ENCODE data around the gene CTNND1. TPM values are rescaled to one million over a fixed set of nuclear protein-coding genes. Genes with fewer than 3 reads are reported as not detected.
A peak's percentile ranks its signal among the peaks of the same experiment; 100 is the strongest.

Gene CTNND1
- total RNA-seq, 1 donor = 199 TPM

DNA sequence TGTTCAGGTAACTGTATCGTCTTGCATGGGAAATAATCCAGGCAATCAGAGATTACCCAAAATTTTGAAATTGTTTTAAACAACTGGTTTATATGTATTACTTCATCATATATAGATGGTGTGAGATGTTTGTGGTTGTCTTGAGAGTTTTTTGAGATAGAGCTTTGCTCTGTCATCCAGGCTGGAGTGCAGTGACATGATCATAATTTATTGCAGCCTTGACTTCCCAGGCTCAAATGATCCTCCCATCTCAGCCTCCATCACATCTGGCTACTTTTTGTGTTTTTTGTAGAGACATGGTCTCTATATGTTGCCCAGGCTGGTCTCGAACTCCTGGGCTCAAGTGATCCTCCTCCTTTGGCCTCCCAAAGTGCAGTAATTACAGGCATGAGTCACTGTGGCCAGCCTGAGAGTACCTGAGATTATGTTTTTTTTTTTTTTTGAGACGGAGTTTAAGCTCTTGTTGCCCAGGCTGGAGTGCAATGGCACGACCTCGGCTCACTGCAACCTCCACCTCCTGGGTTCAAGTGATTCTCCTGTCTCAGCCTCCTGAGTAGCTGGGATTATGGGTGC, 11.5 kb downstream of the CTNND1 start:
- TF ChIP-seq, protein P1, sequence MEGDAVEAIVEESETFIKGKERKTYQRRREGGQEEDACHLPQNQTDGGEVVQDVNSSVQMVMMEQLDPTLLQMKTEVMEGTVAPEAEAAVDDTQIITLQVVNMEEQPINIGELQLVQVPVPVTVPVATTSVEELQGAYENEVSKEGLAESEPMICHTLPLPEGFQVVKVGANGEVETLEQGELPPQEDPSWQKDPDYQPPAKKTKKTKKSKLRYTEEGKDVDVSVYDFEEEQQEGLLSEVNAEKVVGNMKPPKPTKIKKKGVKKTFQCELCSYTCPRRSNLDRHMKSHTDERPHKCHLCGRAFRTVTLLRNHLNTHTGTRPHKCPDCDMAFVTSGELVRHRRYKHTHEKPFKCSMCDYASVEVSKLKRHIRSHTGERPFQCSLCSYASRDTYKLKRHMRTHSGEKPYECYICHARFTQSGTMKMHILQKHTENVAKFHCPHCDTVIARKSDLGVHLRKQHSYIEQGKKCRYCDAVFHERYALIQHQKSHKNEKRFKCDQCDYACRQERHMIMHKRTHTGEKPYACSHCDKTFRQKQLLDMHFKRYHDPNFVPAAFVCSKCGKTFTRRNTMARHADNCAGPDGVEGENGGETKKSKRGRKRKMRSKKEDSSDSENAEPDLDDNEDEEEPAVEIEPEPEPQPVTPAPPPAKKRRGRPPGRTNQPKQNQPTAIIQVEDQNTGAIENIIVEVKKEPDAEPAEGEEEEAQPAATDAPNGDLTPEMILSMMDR (IDR thresholded peaks at IDR 0.05; ENCODE audit: insufficient read depth, low read depth, low read length) = no peak
- DNase-seq (ENCODE audit: low read depth) = no peak
- no peak overlapping the region for H3K4me3 ChIP-seq (ENCODE audit: low read depth, low read length)

DNA sequence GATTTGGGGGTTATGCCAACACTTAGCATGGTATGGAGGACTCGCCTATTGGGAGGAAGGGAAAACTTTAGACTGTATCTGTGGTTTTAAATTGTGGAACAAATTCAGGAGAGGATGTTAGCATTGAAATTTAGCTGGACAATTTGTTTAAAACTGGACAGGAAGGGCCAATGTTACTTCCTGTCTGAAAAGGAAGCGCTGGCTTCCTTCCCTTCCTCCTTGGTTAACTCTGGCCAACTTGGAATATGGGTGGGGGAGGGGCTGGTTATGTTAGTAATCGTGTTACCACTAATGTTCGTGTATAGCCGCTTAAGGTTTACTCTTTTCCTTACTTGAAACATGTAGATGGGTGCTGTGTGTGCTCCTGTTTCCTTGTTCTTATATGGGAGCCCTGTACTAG, 13.9 kb downstream of the CTNND1 start:
- TF ChIP-seq, protein P1 (IDR thresholded peaks at IDR 0.05; ENCODE audit: insufficient read depth, low read depth, low read length) = no peak
- H3K4me3 ChIP-seq (ENCODE audit: low read depth, low read length) = no peak overlapping the region
- no peak for DNase-seq (ENCODE audit: low read depth)

DNA sequence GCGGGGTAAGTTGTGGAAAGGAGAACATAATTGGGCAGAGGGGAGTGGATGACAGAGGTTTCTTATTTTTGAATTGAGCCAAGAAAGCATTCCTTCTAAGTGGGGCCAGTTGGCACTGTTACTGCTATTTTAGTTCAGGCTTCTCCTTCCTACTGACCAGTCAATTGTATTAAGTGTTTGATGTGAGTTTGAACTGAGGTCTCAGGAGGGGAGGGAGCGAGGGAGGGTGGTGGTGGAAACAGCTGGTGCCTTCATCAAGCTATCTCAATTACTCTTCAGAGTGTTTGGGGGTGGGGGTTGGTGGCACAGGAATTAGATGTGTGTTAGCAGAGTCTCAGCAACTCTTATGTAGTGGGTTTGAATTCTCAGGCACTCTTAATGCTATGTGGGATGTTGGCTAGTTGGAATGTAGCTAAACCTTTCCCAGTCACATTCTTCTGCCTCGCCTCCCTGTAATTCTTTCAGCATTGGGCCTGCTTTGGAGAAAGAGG, 14.5 kb downstream of the CTNND1 start:
- TF ChIP-seq, protein P1 (IDR thresholded peaks at IDR 0.05; ENCODE audit: insufficient read depth, low read depth, low read length) = no peak
- DNase-seq (ENCODE audit: low read depth) = peak; percentile 40
- no peak overlapping the region for H3K4me3 ChIP-seq (ENCODE audit: low read depth, low read length)

DNA sequence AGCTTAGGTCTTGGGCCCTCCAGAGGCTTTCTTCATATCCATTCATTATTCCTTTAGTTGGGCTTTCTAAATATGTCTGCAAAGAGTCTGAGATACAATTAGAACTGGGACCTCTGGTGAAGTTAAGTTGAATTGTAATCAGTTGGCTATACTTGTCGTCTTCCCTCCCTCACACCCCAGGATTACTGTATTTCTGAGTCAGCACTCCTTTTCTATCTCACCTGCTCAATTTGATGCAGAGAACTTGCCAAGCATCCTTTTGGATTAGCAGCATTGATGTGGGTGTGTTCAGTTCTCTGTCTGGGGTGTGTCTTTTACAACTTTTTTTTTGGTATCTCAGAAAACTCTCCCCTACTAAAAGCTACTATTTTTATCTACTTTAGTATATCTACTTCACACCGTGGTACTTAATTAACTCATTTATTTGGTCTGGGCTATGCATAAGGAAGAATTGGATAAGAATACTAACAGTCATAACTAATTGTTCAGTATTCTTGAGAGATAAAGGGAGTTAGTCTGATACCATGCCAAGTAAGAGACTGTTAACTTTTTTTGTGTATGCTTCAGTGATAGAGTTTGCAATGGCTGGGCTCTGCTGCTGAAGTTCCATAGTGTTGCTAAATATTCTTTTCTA, 15.1 kb downstream of the CTNND1 start:
- no peak for DNase-seq (ENCODE audit: low read depth)
- TF ChIP-seq, protein P1 (IDR thresholded peaks at IDR 0.05; ENCODE audit: insufficient read depth, low read depth, low read length) = no peak
- H3K4me3 ChIP-seq (ENCODE audit: low read depth, low read length) = no peak overlapping the region

DNA sequence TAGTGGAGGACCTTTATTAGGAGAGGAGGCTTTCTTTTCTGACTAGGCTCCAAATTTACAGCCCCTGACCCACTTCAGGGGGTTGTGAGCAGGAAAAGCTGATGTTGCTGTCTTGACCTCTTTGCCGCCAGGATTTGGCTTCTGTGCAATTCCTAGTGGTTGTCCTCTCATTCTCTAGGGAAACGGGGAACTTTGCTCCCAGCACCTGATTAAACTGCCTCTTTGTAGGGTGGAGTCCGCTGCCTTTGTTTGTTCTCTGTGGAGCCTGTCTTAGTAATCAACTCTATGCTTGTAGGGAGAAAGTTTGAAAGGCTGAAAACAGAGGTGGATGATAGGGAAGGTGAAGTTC, 16.3 kb downstream of the CTNND1 start:
- peak overlapping the region; percentile 43 for H3K4me3 ChIP-seq (ENCODE audit: low read depth, low read length)
- DNase-seq (ENCODE audit: low read depth) = peak; percentile 56
- TF ChIP-seq, protein P1 (IDR thresholded peaks at IDR 0.05; ENCODE audit: insufficient read depth, low read depth, low read length) = no peak

DNA sequence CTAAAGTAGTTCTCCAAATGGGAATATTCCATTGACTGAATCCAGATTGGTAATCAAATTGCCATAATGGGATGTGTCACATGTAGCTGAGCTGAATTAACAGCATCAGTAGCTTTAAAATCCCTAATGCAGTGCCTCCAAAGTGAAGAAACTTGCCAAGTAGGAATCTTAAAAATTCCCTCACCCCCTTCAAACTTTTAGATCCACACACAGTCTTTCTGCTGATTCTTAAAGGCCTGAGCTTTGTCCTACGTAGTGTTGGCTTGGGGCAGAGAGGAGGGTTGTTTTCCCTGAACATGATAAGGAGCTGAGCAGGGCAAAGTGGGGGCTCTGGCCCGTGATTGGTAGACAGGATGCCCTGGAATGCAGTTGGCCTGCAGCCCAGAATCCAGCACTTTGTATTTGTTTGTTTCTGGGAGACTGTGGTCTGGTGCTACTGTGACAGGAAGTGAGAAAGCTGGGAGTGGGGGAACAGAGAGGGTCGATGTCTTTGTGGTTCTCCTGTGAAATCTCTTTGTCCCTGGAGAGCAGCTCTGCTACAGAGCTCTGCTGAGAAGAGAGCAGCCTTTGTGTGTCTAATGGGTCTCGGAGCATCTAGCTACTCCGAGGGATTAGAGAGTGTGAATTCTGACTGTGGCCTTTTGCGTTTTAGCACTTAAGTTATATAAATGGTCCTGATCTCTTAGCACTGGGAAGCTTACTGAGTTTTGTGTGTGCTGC, 16.9 kb downstream of the CTNND1 start:
- H3K4me3 ChIP-seq (ENCODE audit: low read depth, low read length) = peak overlapping the region; percentile 43
- TF ChIP-seq, protein P1 (IDR thresholded peaks at IDR 0.05; ENCODE audit: insufficient read depth, low read depth, low read length) = no peak
- peak; percentile 98 for DNase-seq (ENCODE audit: low read depth)

Measured in fibroblast of villous mesenchyme (primary cell).